D341Med (cell line): ENCODE results near the gene ANKRD23.
"Not testable (repeated sequence)": the region's sequence is repeated elsewhere in the genome, so short reads cannot be mapped to it uniquely, and the experiment has no call there.

Source experiments
- DNase-seq: peaks from one replicate; pipeline ENCODE4 v3.0.0; 2012; ENCODE audit warnings: low spot score

ANKRD23 gene

DNA sequence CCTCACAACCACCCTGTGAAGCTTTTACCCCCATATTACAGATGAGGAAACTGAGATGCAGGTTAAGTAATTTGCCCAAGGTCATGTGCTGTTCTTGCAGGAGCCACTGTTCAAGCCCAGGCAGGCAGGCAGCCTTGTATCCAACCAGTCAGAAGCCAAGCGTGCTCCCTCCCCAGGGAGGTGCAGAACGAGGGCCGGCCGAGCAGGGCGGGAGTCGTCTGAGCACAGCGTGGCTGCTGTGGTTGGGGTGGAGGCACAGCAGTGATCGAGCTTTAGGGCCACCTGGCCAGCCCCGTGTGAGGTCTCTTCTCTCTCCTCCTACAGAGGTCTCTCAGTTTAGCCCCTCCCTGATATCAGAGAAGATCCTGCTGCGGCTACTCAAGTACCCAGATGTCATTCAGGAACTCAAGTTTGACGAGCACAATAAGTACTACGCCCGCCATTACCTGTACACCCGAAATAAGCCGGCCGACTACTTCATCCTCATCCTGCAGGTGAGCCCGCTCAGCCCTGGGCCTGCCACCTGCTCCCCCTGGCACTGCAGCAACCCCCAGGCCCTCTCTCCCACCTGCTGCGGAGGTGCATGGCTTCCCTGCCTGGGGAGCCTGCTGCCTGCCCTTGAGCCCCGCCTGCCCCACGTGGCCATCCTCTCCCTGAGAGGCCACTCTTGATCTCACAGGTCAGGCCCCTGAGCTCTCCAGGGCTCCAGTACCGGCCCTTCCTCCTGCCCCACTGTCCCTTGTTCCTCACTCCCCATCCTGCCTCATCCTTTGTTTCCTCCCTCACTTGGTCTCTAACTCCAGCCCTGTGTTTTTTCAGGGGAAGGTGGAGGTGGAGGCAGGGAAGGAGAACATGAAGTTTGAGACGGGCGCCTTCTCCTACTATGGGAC, 44.8 kb downstream of the ANKRD23 start:
- no peak for DNase-seq

DNA sequence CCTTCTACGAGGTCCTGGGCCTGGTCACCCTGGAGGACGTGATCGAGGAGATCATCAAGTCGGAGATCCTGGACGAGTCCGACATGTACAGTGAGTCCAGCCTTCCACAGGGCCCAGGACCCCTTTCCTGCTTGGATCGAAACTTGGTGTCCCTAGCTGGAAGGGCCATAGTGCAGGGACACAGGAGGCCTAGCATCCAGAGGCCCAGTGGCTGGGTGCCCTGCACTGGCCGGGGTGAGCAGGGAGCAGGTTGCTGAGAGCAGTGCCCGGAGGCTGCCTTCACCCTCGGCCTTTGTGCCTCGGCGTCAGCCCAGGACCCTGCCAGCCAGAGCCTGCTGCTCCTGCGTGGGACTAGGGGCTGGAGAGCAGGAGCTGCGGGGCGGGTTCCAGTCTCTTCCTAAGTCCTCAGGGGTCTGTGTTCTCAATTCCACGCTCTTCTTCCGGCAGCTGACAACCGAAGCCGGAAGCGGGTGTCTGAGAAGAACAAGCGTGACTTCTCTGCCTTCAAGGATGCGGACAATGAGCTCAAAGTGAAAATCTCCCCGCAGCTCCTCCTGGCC, 46.7 kb downstream of the ANKRD23 start:
- no peak for DNase-seq

DNA sequence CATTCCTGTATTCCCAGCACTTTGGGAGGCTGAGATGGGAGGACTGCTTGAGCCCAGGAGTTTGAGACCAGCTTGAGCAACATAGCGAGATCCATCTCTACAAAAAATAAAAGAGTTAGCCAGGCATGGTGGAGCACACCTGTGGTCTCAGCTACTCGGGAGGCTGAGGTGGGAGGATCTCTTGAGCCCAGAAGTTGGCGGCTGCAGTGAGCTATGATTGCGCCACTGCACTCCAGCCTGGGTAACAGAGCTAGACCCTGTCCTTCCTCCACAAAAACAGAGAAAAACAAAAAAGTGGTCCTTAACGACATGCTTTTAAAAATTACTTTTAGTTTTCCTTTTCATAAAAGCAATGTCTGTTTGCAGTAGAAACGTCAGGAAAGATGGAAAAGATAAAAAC, 47.3 kb downstream of the ANKRD23 start:
- not testable (repeated sequence) for DNase-seq

DNA sequence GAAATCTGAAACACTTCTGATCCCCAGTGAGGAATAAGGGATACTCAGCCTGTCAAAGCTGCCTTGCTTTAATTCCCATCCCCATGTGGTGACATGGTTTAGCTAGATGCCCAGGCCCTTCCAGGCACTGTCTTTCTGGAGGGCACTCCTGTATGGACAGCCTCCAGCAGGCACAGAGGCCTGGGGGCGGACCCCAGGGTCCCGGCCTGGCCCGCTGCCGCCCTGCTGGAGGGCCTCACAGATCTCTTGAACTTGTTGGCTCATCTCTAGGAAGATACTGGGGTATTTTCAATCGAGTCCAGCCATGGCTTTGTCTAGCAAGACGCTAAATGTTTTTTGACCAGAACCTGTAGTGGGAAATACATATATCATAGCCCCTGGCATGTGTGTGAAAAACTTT, 48.7 kb downstream of the ANKRD23 start:
- no peak for DNase-seq

DNA sequence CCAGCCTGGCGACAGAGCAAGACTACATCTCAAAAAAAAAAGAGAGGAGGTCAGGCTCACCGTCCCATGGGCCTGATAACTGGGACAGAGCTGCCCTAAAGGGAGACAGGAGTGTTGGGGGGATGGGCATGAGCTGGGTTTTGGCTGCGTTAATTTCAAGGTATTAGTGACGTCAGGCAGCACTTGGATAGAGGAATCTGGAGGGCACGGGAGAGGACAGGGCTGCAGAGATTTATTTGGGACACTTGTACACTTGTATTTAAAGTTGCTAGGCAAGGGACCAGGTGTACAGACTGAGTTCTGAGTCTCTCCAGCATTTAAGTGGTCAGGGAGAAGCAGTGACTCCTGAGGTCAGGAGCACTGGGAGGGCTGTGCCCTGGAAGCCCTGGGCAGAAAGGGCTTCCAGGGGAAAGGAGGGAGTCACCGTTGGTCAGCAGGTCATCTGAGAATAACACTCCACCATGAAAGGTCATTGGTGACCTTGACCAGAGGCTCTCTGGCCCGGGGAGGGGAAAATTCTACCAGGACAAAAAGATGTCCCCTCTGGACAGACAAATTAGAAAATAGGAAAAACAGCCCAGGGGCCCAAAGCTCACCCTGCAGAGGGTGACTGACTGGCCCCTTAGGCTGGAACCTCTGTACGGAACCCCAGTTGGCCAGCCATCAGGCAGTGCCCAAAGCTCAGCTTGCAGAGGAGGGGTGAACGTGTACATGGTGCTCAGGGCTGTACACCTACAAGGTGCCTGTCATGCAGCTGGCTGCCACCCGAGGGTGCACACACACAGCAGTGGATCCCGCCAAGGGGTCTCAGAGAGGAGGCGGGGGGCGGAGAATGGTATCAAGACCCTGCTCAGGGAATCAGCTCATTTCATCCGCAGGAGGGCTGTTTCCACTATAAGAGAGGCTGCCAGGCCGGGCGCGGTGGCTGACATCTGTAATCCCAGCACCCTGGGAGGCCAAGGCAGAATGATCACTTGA, 50.8 kb downstream of the ANKRD23 start:
- no peak for DNase-seq

DNA sequence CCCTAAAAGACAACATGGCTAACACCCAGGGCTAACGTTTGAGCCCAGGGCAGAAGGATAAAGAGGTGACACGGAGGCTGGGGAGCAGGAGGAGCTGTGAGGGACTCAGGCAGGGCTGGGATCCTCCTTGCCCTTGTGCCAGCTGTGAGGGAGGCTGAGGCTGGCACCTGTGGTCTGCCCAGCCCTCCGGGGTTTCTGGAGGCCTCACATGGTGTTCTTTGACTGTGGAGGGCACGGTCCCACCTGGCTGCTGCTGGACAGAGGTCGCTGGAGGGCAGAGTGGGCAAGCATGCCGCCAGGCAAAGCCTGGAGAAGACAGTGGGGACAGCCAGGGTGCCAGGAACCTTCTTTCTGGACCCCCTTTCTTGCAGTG, 54.6 kb downstream of the ANKRD23 start:
- no peak for DNase-seq

DNA sequence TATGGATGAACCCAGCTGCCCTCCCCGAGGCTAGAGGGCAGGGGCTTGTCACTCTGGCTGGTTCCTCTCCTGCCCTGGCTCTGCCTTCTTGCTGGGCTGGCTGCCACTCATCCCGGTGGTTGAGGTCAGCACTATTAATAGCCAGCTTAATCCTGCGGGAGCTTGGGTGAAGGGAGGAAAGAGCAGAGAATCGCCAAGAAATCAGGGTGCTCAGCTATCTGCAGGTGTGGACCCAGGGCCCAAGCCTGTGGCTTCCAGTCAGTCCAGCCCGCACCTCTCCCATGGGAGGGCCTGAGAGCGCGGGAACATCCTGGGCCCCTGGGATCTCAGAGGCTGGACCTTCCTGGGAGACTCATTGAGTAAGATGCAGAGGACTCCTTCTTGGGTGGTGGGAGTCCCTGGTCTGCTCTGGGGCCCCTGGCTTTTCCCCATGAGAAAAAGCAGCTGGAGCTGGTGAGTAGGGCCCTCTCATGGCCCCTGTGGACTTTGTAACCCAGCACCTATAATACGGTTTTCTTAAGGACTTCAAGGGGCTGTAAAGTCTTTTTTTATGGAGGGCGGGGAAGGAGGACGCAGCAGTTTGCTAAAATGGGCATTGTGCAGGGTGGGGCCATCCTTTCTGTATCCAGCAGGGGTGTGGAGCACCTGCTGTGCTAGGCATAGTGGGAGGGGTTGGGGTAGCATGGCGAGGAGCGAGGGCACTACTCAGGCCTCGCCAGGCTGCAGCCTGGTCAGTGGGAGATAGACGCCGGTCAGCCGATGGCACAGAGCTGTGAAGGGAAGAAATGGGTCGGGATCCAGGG, 55.2 kb downstream of the ANKRD23 start:
- DNase-seq: peak; percentile 51
